Measurements from ENCODE around the gene MCF2L.
A peak's percentile ranks its signal among the peaks of the same experiment; 100 is the strongest.

Gene MCF2L

GRCh38 chr13:112979406-112979902 is 10.4 kb downstream of the MCF2L start:
- no peak for DNase-seq

- peak in 3 of 56 donors; percentile 26 to 36 (median 32) for DNase-seq
Observed at GRCh38 chr13:112980434-112980833, 11.4 kb downstream of the MCF2L start.

GRCh38 chr13:112981451-112981850 is 12.4 kb downstream of the MCF2L start:
- no peak for DNase-seq

- DNase-seq, result no peak
Observed at GRCh38 chr13:112982281-112983041, 13.4 kb downstream of the MCF2L start.

GRCh38 chr13:112983042-112983305 is 14.0 kb downstream of the MCF2L start:
- no peak for DNase-seq

- no peak for DNase-seq
Observed at GRCh38 chr13:112983428-112984196, 14.6 kb downstream of the MCF2L start.

- no peak for DNase-seq
Observed at GRCh38 chr13:112984501-112984900, 15.5 kb downstream of the MCF2L start.

- DNase-seq, result no peak
Observed at GRCh38 chr13:112984954-112985802, 16.2 kb downstream of the MCF2L start.

GRCh38 chr13:112985803-112986408 is 16.9 kb downstream of the MCF2L start:
- DNase-seq, result no peak

- DNase-seq, result no peak
Observed at GRCh38 chr13:112986470-112986869, 17.5 kb downstream of the MCF2L start.

- DNase-seq, result no peak
Observed at GRCh38 chr13:112986946-112987681, 18.1 kb downstream of the MCF2L start.

GRCh38 chr13:112987682-112988024 is 18.6 kb downstream of the MCF2L start:
- DNase-seq, result no peak

- DNase-seq, result no peak
Observed at GRCh38 chr13:112990783-112991182, 21.8 kb downstream of the MCF2L start.

- DNase-seq, result no peak
Observed at GRCh38 chr13:112991609-112992008, 22.6 kb downstream of the MCF2L start.

GRCh38 chr13:112992931-112993680 is 24.1 kb downstream of the MCF2L start:
- DNase-seq, result no peak

GRCh38 chr13:112994084-112994780 is 25.2 kb downstream of the MCF2L start:
- DNase-seq, result peak in 4 of 56 donors; percentile 18 to 84 (median 32)

GRCh38 chr13:112994781-112995355 is 25.9 kb downstream of the MCF2L start:
- DNase-seq, result no peak

- DNase-seq, result no peak
Observed at GRCh38 chr13:112995395-112996191, 26.6 kb downstream of the MCF2L start.

All from nucleus accumbens (tissue), 56 donors.